ENCODE measurements around the gene TPM1.

The TPM1 gene

DNA sequence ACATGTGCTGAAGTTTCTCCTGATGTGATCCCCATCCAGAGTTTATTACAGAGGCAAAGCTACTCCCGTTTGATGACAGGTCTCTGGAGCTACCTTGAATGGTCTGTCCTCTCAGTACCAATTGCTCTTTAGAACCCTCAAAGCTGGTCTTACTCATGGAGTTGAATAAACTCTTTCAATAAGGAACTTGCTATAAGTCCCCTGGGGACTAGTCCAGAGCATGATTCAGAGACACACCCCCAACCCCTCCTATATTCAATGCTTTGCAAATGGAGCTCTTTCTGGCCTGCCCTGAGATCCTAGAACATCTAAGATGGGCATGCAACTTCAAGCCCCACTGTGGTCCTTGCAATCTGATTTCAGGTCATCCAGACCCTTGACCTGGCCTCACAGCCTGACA is 23.9 kb upstream of the TPM1 start:
- DNase-seq = no peak

DNA sequence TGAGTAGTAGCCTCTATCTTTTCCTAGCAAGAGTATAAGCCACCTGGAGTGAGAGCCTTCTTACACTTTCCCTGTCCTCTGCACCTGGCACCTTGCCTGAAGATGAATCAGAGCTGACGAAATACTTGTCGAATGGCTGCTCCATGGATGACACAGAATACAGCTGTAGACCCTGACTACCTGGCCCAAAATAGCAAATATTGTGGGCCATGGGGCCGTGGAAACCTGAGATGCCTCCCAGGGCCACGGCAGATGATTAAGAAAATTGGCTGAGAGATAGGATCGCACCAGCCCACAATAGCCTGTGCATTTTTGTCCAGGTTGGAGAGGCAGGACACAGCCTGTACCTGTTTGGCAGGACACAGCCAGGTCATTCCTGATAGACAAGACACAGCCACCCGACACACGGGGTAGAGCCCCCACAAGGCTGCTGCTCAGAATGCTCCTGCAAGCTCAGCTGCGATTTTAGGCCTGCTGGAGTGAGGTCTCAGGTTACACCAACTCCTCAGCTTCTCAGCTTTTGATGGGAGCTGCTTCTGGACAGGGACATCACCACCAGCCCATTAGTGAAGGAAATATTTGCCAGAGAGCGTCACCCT is 22.9 kb upstream of the TPM1 start:
- DNase-seq = peak; percentile 71

DNA sequence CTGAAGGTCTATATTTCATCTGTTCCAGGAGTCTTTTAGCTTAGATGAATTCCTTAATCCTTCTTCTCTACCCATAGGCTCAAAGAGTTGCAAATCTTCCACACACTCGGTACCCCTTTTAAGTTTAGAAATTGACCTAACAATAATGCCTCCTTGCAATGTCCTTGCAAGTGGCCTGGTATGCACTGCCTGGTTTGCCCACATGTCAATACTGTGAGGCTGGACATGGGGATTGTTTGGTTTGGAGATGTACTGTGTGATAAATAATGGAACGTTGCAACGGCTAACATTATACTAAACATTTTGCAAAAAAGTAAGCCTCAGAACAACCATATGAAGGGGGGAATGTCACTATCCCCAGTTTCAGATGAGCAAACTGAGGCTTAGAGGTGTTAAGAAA is 22.4 kb upstream of the TPM1 start:
- DNase-seq = no peak

DNA sequence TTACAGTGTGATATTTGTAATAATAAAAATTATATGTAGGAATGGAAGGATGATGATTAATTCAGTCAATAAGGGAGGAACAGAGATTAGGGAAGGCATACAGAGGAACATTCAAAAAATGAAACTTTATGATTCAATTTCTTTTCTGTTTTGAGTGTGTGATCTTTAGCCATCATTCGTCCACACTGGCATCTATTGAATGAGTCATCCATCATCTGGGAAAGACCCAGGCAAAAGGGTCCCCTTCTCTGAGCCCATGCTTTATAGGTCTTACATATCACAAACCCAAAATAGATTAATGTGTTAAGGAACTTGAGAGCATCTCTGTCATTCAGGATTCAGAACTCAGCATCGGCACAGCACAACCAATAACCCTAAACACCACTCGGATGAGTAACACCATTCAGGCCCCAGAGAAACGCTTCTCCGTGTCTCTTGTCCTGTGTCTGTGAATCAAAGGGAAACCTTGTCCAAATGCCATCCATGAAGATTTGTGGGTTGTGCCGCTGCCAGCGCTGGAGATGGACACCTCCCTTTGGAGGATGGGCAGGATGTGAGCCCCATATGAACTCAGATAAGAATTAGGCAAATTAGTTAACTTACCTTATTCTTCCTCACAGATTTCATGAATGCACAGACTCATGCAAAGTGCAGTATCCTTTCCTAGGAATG is 21.7 kb upstream of the TPM1 start:
- DNase-seq = no peak

DNA sequence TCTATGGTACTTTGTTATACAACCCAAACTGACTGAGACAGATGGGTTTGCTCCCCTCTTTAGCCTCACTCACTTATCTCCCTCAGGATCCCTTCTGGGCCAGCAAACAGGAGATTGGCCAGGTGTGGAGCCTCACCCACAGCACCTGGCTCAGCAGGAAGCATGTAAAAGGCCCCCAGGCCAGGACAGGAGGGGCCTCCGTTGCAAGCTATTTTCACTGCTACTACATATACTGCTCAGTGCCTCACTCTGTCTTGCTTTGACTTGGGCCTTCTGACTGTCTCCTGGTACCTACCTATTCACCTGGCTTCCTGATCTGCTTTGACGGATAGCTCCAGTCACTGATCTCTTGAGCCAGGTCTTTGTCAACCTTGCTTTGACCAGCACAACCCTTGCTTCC is 20.4 kb upstream of the TPM1 start:
- DNase-seq = peak; percentile 28

DNA sequence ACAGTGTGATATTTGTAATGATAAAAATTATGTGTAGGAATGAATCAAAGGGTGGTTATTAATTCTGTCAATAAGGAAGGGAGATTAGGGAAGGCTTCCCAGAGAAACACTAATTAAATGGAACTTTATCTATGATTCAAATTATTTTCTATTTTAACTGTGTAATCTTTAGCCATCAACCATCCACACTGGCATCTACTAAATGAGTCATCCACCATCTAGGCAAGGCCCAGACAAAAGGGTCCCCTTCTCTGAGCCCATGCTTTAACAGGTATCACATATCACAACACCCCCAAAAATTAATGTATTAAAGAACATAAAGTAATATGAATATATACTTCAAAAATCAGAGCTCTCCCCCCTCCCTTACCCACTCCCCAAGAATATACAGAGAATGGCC is 19.9 kb upstream of the TPM1 start:
- no peak for DNase-seq

DNA sequence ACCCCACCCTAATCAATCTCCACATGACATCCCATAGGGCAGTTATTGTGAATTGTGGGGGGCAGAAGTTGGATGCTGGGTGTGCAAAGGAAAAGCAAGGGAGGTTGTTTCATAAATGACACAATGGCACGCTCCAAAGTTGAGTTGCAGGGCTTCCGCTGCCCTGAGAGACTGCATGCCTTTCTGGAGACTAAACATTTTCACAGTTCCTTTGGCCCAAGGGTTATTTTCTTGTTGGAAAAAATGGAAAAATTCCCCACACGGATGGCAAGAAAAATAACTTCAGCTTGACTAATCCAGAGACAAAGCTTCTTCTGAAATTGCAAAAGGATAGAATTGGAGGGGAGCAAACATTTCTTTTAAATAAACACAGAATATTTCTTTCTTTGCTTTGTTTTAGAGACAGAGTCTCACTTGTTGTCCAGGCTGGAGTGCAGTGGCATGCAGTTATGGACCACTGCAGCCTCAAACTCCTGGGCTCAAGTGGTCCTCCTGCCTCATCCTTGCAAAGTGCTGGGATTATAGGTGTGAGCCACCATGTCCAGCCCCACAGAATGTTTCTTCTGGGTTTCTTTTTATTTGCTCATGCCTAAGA is 19.1 kb upstream of the TPM1 start:
- no peak for DNase-seq

DNA sequence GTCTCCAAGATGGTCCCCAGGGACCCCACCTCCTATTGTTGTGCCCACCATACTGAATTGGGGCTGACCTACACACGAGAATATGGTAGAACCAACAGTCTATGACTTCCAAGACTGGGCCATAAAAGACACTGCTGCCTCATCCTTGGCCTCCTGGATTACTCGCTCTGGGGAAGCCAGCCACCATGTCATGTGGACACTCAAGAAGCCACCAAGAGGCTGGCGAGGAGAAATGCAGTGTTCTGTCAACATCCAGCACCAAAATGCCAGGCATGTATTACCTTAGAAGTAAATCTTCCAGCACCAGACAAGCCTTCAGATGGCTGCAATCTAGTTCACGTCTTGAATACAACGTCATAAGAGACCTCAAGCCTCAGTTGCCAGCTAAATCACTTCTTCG is 17.1 kb upstream of the TPM1 start:
- no peak for DNase-seq

DNA sequence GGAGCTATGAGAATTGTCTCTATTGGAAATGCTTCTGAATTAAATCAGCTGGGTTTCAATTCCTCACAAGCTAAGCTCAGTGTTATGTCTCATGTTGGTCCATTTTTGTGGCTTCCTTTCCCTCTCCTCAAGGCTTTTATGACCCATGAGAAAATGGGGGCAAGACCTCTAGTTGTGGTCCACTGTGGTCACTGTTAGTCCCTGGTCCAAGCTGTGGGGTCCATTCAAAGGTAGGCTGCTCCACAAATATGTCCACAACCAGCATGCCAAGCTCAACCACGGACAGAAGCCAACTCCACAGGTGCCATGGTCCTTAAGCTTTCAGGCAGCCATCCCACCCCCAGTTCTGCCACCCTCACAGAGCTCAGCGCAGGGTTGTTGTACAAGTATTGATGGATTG is 14.9 kb upstream of the TPM1 start:
- DNase-seq = no peak

DNA sequence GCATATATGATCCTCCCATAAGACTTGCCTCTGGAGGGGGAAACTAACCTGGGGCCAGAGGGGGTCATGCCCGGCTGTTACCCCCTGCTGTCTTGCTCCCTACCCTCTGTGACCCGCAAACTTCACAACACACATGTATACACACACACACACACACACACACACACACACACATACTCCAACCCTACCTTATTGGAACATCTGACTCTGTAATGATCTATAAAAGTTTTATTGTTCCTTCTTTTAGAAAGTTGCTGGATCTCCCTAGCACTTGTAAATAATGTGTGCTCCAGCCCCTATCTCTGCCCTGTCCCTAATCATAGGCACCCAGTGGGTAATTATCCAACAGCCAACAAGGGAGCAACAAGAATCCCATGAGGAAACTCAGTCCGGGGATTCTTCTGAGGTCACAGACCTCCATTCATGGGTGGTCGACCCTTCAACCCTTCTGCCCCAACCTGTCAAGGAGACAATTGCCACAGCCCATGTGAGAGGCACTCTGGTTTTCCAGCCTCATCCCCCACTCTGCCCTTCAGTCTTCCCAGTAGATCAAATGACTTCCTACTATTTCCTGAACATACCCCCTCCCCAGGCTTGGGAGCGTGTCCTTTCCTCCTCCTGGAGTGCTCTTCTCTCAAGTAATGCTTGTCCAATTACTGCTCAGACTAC is 14.0 kb upstream of the TPM1 start:
- no peak for DNase-seq

DNA sequence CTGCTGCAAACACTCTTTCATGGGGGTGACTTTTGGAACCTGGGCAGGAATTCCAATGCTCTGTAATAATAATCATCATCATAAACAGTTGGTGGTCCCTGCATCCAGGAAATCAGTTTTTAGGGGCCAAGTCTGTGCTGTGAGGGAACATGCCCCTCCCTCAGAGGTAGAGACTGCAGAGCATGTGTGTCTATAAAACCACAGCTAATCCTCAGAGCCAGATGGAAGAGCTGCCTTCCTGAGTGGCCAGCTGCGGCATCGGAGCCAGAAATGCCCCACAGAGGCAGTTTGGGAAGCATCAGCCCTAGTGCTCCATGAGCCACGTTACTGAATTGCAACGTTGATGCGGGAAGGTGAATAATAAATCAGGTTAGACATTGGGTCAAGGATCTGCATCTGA is 12.9 kb upstream of the TPM1 start:
- no peak for DNase-seq

DNA sequence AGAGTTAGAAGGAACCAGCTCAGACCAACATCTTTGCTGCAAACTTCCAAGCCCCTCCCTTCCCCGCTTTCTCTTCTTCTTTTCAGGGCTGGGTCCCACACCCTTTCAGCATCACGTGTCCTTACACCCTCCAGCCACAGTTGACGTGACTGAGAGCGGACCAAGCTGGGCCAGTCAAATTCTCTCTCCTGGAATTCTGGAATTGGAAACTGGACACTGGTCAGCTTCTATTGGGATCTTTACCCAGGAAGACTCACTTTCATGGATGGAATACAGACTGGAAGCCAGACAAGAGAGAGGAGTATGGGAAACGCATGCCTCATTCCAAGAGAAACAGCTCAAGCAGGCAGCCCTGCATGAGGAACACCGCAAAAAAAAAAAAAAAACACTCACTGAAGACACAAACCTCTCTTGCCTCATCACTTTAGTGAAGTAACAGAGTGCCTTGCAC is 12.4 kb upstream of the TPM1 start:
- no peak for DNase-seq

DNA sequence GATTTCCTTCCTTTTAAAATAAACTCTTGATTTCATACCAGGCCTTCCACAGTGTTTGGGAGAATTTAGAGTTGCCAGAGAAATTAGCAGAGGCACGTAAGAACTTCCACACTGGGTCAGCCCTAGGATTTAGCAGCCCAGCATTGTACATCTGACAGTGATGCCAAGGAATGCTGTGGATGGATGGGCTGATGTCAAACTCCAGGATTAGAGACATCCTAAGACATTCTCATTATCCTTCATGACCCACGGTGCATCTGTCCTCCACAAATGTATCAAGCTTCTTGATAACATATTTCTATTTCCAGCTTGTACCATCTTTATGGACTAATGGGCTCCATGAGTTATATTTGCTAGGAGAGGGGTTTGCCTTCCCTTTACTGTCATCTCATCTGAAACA is 8.0 kb upstream of the TPM1 start:
- no peak for DNase-seq

DNA sequence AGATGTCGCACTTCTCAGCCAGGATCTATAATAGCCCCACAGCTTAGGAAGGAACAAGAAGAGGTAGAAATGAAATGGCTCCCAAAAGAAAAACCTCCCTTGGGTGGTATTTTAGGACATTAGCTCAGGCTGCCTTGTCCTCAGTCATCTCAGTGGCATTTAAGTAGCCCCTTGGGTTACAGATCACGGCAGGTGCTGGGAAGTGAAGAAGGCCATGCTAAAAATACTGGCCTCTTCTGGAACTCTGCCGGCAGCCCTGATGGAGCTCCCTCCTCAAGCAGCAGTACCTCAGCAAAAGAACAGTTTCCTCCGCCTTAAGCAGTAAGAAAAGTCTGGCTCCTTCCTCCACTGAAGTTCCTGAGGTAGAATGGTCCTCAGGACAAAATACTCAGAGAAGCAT is 7.3 kb upstream of the TPM1 start:
- no peak for DNase-seq

DNA sequence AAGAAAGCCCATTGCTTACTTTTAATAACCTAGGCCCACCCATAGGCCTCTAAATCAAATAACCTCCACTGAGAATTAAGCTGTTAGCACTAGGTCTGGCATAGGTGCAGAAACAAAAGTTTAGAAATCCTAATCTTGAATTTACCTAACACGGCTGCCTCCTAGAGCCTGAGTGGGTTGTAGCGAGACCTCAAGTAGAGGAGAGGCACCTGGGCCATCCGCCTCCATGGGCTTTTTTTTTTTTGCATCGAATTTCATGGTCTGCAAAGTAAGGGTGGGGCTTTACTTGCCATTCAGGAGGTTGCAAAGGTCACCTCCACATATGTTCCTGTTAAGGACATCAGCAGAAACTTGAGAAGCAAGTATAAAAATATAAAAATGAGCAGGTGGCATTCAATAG is 6.6 kb upstream of the TPM1 start:
- peak; percentile 15 for DNase-seq

DNA sequence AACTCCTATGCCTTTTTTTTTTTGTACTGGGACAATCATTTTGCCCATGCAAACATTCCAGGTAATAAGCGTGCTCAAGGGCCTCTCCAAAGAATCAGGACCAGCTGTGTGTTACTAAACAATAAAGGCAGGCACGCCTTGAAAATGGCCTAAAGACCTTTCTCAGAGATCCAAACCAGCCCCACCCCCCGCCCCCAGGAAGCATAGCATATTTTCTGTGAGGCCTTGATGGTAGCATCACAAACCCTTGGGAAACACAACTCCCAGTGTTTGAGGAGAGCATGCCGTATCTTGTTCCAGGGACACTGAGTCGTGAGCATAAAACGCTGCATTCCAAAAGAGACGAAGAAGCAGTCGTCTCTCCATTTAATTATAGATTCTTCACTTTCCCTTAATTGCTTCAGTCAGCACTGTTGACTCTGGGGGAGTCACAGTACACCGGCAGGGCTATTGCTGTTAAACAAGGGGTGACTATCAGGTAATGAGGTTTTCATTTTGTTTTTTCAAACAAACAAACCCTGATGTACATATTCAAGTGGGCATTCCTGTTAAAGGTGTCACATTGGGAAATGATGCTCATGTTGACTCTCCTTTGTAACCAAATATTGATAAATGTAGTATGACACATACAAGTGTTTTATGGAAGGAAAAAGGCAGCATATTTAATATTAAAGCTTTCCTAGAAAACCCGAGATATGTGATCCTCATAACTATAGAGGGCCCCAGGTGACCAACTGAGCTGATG is 4.4 kb upstream of the TPM1 start:
- no peak for DNase-seq

DNA sequence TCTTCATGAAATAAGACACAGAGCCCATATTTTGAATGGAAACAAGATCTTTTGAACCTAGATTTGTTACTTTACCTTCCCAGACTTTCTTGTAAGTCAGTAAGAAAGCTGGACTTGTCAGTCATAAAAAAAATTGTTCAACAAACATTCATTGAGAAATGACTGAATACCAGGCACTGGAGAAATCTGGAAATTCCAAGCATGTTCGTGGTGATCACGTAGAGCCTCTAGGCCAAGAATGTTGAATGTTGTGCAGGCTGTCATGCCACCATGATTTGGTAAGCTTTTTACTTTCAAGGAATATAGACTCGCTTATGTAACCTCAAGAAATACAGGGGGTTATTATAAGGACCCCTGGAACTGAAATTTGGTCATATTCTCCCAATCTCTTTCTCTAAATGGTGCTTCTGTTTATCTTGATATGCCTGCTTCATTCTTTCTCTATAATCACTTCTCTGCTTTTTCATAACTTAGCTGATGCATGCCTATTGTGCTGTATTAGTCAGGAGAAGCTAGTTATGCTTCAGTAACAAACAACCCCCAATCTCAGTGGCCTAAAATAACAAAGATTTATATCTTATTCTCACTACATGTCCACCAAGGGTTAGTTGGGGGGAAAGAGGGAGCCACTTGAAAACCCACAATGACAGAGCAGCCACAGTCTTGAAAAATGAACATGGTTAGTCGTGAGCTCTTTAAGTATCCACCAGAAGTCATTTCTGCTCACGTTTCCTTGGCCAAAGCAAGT is 3.4 kb upstream of the TPM1 start:
- DNase-seq = no peak

DNA sequence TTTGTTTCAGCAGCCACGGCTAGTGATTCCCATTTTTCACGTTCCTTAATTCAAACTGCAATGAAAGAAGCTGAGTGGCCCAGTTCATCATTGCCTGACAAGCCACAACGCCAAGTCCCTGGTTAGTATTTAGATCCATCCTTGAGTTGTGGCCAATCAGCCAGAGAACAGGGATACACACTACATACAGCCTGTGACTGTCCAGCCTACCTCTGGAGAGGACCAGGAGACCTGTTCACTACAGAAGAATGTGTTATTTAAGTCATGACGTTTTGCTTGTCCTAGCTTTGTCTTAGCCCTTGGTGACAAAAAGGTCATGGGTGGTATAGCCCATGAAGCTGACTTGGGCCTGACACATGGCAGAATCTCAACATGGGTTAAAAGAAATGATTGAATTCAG is 2.7 kb upstream of the TPM1 start:
- DNase-seq = no peak

DNA sequence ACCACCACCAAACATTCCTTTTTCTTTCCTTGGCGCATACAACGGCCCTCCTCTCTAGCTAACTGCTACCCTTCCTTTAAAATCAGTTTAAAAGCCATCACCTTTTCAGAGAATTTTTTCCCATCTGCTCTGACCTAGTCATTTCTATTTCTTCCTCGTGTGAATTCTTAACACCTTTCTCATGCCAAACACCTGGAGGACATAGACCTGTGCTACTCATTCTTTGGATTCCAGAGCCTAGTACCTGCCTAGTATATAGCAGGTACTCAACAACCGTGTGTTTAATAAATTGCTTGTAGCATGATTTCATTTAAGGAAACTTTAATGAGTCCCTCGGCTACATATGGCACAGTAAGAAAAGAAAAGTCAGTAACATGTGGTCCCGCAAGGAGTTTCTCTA is 2.0 kb upstream of the TPM1 start:
- no peak for DNase-seq

DNA sequence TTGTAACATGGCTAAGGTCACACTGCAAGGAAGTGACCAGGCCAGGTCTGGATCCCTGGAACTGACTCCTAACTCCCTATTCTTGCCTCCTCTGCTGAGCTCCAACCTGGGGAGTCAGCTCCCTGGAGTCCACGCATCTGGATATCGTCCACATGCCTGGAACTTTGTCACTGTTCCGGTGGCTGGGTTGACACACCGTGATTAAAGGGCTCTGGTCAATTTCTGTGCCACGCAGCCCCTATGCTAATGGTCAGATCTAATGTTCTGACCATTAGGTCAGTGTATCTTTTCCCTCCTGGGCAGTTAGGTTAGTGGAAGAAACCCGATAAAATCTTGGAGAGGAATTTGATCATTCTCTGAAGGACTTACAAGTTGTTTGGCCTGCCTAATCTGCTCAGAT is 1.6 kb upstream of the TPM1 start:
- DNase-seq = no peak

DNA sequence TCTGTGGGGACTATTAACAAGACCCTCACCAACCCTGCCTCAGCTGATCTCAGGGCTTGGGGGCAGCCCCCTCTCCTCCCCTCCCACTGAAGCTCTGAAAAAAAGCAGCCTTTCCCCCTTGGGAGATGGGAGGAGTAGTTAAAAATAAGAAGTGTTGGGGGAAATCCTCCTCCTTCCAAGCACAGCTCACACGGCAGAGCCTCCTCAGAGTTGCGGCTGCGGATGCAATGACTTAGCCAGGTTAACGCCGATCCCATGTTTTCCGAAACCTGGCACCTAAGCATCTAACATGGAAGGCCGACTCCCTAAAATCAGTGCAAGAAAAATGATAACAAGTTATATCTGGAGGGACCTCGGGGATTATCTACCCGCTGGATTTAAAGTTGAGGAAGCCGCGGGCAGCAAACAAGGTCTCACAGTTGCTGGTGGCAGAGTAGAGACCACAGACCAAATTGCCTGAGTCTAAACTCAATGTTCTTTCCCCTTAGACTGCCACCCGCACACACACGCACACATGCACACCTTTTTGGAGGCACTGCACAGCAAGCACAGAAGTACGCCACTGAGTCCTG is 1.1 kb upstream of the TPM1 start:
- DNase-seq = no peak

DNA sequence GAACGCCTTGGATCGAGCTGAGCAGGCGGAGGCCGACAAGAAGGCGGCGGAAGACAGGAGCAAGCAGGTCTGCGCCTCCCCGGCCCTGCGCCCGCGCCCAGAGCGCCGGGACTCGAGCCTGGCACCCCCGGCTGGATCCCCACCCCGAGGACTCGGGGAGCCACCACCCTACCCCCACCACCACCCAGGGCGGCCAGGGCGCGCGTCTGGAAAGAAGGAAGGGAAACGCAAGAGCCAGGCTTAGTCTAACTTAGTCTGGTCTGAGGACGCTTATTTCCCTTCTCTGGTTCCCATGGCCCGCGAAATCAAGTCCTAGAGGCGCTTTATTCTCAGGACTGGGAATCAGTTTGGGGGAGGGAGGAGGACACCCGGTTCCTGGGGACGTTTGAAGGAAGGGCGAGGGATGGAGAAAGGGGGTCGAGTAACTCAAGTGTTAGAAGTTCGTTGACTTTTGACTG is 359 bp downstream of the TPM1 start:
- no peak for DNase-seq
